Adrenal gland (tissue), 12 donors: ENCODE results near the gene ADARB2. TPM values are rescaled to one million over a fixed set of nuclear protein-coding genes. Genes with fewer than 3 reads are reported as not detected.

Experiments
- DNase-seq, 7 donors: peaks; one replicate each; pipeline ENCODE4 v3.0.0-alpha.2; 2019 to 2020
- H3K27ac ChIP-seq, 5 donors: fragments of 200-600 bp; sonication (generic) in 4 of 5; 1 replicate in 3 of 5; 2 replicates in 2 of 5; pipeline versions ENCODE4 v1.5.1 to v1.8.0; 2016 to 2020; ENCODE audit warnings: mild to moderate bottlenecking in 1 of 5
- H3K27me3 ChIP-seq: fragments of 200-600 bp; 2 replicates; pipeline ENCODE4 v1.8.0; 2021
- H3K36me3 ChIP-seq, 2 donors: fragments of 200-600 bp; replicated peaks in 1 of 2; 1 replicate in 1 of 2; 2 replicates in 1 of 2; pipeline versions ENCODE4 v1.5.1 to v1.8.0; 2018 to 2022
- H3K4me1 ChIP-seq, 2 donors: fragments of 200-600 bp; replicated peaks in 1 of 2; 1 replicate in 1 of 2; 2 replicates in 1 of 2; pipeline versions ENCODE4 v1.5.1 to v1.8.0; 2018 to 2021
- H3K4me3 ChIP-seq, 4 donors: fragments of 200-600 bp; sonication (generic) in 3 of 4; one replicate each; pipeline ENCODE4 v1.5.1; 2016 to 2018
- H3K9me3 ChIP-seq, 3 donors: fragments of 200-600 bp; sonication (generic) in 1 of 3; replicated peaks in 1 of 3; 1 replicate in 2 of 3; 2 replicates in 1 of 3; pipeline versions ENCODE4 v1.5.1 to v1.8.0; 2016 to 2021
- POLR2A ChIP-seq, 2 donors: fragments of 450-650 bp; IDR thresholded peaks; one replicate each; pipeline ENCODE4 v1.6.1; 2017; ENCODE audit warnings: antibody characterized with exemption in 2 of 2, mild to moderate bottlenecking in 2 of 2, moderate library complexity in 1 of 2
- WGBS, 4 donors: extraction: QIAGEN DNeasy Blood & Tissue Kit in 2 of 4; methylation state at CpG; one replicate each; pipeline versions ENCODE4 v1.1.5 to v1.1.7; 2013 to 2017; 5-methylcytosine and 5-hydroxymethylcytosine counted together
- intact Hi-C, 2 donors: fragments of 100-400 bp; cut with DNase I; formaldehyde crosslinking; loops; one replicate each; pipeline versions ENCODE4 v1.14.1 to v1.15.0; 2022 to 2023
- polyA plus RNA-seq, 3 donors: library from polyadenylated mRNA; stranded (reverse); fragments of 200-250 nt in 2 of 3; fragments of 350-450 nt in 1 of 3; fragmentation: Illumina TruSeq in 1 of 3; extraction: RNeasy Lipid Tissue Mini Kit (QIAGEN cat#74804) in 1 of 3; gene quantifications; one replicate each; pipeline ENCODE4 v1.2.3, GENCODE V29; 2013 to 2014
- total RNA-seq, 9 donors: library from RNA; depleted of rRNA in 4 of 9; stranded (reverse); fragments of >200 nt in 4 of 9; fragments of 120-200 nt in 1 of 9; fragmentation: NEBNext Ultra II Directional in 1 of 9; extraction: Animal tissue kit (Norgen Biotek cat#: 25700) in 1 of 9; gene quantifications; one replicate each; pipeline versions ENCODE4 v1.1.0 to v1.2.4, GENCODE V29; 2013 to 2023
- TF ChIP-seq, protein P1 (sequence below), 6 experiments: fragments of 450-650 bp in 4 of 6; fragments of 200-600 bp in 2 of 6; sonication (generic) in 1 of 6; IDR thresholded peaks; 1 replicate in 5 of 6; 2 replicates in 1 of 6; pipeline versions ENCODE4 v1.5.1 to v1.8.0; 2016 to 2021; ENCODE audit warnings: antibody characterized with exemption in 6 of 6, mild to moderate bottlenecking in 2 of 6, moderate library complexity in 1 of 6
- donor health status: healthy with polysubstance abuse.
- donor health status: Bipolar disorder and iron deficiency.
- donor health status: DM: yes; HTN: yes; CAD: no.
- donor health status: DM: no; HTN: no; CAD: no.
- donor health status: DM: no; HTN: no; CAD: no.
- donor health status: DM: yes; HTN: yes; CAD: no.

The ADARB2 gene
- total and polyA plus RNA-seq, 12 donors = 0.14 to 3.1 (median 0.91) TPM

DNA sequence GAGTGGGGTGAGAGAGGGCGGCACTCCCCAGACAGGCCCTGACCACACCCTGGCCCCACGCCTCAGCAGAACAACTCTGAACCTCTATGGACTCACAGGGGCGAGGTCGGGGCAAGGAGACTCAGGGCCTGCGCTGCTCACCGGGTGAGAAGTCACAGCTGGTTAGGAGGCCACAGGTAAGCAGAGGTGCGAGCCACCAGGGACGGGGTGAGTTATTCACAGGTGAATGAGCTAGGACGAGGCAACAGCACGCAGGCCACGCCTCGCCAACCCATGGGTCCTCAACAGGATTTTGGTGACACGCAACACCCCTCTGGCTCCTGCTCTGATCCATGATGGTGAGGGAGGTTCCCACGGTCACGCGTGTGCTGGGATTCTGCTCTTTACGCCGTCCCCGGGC, 202.5 kb downstream of the ADARB2 start:
- no peak overlapping the region for H3K27ac ChIP-seq
- no peaks in the 10 kb centered on the region for H3K36me3 ChIP-seq
- H3K27me3 ChIP-seq = no peaks in the 10 kb centered on the region
- DNase-seq = no peak
- H3K4me1 ChIP-seq = no peaks in the 10 kb centered on the region
- WGBS, 4 donors = 74 to 90% (median 86%) methylated on average over 8 to 19 of the region's 19 CpGs
- H3K4me3 ChIP-seq = no peak overlapping the region
- intact Hi-C loops = no loop called here
- TF ChIP-seq, protein P1, sequence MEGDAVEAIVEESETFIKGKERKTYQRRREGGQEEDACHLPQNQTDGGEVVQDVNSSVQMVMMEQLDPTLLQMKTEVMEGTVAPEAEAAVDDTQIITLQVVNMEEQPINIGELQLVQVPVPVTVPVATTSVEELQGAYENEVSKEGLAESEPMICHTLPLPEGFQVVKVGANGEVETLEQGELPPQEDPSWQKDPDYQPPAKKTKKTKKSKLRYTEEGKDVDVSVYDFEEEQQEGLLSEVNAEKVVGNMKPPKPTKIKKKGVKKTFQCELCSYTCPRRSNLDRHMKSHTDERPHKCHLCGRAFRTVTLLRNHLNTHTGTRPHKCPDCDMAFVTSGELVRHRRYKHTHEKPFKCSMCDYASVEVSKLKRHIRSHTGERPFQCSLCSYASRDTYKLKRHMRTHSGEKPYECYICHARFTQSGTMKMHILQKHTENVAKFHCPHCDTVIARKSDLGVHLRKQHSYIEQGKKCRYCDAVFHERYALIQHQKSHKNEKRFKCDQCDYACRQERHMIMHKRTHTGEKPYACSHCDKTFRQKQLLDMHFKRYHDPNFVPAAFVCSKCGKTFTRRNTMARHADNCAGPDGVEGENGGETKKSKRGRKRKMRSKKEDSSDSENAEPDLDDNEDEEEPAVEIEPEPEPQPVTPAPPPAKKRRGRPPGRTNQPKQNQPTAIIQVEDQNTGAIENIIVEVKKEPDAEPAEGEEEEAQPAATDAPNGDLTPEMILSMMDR (IDR thresholded peaks at IDR 0.05) = no peak
- no peak for TF ChIP-seq POLR2A (IDR thresholded peaks at IDR 0.05)
- H3K9me3 ChIP-seq = no peaks in the 10 kb centered on the region

DNA sequence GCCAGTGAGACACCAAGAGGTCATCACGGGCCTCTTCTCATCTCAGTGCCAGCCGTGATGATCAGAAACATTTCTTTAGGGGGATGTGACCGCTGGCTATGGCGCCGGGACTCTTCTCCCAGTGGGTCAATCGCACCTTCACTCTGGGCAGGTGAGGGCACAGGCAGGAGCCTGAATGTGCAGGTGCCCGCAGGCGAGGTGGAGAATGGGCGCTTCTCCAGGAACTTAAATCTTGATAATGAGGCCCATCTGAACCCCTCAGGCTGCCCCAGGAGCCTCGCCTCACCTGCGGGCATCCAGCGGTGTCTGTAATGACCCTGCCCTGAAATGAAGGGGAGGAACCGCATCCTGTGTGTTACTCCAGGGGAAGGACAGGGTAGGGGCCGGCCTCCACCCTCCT, 204.7 kb downstream of the ADARB2 start:
- intact Hi-C loops = no loop called here
- no peak overlapping the region for H3K4me3 ChIP-seq
- TF ChIP-seq POLR2A (IDR thresholded peaks at IDR 0.05) = no peak
- TF ChIP-seq, protein P1 (IDR thresholded peaks at IDR 0.05) = no peak
- H3K27me3 ChIP-seq = no peaks in the 10 kb centered on the region
- 79 to 86% (median 84%) methylated on average over 4 to 14 of the region's 14 CpGs for WGBS, 4 donors
- no peaks in the 10 kb centered on the region for H3K36me3 ChIP-seq
- no peak overlapping the region for H3K27ac ChIP-seq
- DNase-seq = no peak
- no peaks in the 10 kb centered on the region for H3K9me3 ChIP-seq
- H3K4me1 ChIP-seq = no peaks in the 10 kb centered on the region

DNA sequence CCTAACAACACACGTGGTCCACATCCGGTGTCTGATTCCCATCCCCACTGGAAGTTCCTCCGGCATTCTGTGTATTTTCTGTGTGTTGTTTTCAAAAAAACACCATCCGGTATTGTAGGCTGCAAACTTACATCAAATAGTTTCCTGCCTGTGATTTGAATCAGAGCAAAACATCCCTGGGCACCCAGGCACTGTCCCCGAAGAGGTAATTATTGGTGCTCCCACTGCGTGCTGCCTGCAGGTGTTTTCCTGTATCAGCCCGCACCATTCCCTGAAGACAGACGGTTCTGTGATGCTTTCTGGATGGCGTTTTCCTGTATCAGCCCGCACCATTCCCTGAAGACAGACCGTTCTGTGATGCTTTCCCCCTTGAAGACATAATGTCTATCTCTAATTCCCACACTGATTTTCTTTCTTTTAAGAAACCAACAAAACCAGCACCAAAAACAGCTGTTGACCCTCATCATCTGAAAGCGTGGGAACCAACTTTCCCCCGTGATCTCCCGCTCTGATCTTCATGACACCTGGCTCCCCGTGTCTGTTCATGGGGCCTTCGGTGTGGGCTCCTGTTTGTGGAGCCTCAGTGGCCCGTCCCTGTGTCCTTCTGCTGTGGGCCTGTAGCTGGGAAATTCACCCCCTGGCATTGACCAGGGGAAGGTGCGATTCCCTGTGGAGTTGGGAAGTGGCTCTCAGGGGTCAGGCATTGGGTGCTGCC, 205.3 kb downstream of the ADARB2 start:
- DNase-seq = no peak

DNA sequence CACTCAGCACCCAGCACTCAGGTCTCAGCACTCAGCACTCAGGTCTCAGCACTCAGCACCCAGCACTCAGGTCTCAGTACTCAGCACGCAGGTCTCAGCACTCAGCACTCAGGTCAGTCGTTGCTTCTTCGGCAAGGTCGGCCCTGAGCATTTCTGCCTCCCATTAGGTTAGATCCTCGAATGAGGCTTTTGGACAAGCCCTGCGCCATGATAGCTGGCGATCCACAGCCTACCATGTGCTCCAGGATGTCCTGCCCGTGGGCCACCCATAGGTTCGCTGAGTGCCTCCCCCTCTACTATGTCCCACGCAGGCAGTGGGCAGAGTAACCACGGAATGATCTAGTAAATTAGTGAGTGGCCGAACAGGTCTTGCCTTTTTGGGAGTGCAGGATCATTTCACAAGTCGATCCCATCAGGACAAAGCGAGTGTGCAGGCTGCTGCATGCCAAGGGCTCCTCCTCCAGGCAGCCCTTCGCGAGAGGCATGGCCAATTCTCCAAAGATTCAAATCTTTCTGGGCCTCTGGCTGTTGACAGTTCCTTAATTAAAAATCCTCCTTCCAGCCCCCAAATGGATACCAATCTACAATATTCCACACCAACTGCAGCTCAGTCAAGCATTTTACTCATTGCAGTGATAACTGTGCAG, 206.3 kb downstream of the ADARB2 start:
- TF ChIP-seq POLR2A (IDR thresholded peaks at IDR 0.05) = no peak
- TF ChIP-seq, protein P1 (IDR thresholded peaks at IDR 0.05) = no peak
- H3K4me3 ChIP-seq = no peak overlapping the region
- H3K9me3 ChIP-seq = no peaks in the 10 kb centered on the region
- H3K27ac ChIP-seq = no peak overlapping the region
- 63 to 86% (median 79%) methylated on average over 11 to 16 of the region's 16 CpGs for WGBS, 4 donors
- no peaks in the 10 kb centered on the region for H3K36me3 ChIP-seq
- H3K4me1 ChIP-seq = no peaks in the 10 kb centered on the region
- no peak for DNase-seq
- H3K27me3 ChIP-seq = no peaks in the 10 kb centered on the region
- intact Hi-C loops = no loop called here

More for the DNA sequence above, 205.3 kb downstream of the ADARB2 start:
- intact Hi-C loops = no loop called here
- Histone ChIP-seq H3K4me3 (no peak overlapping the region), H3K9me3 (no peaks in the 10 kb centered on the region), H3K36me3 (no peaks in the 10 kb centered on the region), H3K4me1 (no peaks in the 10 kb centered on the region), H3K27ac (no peak overlapping the region), H3K27me3 (no peaks in the 10 kb centered on the region)
- WGBS, 4 donors = 76 to 79% (median 78%) methylated on average over 17 to 18 of the region's 18 CpGs
- TF ChIP-seq, protein P1 (IDR thresholded peaks at IDR 0.05) = no peak
- no peak for TF ChIP-seq POLR2A (IDR thresholded peaks at IDR 0.05)
